ENCODE results near the gene HIVEP3. TPM values are rescaled to one million over a fixed set of nuclear protein-coding genes. Genes with fewer than 3 reads are reported as not detected.

Gene HIVEP3
- total RNA-seq, 2 experiments from 2014 or later = 18.6 to 20.4 TPM

GRCh38 chr1:41868241-41868998, 50.3 kb downstream of the HIVEP3 start:
- no peak overlapping the region for H3K27ac Mint-ChIP-seq
- peaks cover 32% of the 10 kb centered on the region for H3K4me1 Mint-ChIP-seq (ENCODE audit: low read depth)
- DNase-seq (peak; percentile 58), ATAC-seq (peak; percentile 77)
- no peaks in the 10 kb centered on the region for H3K27me3 Mint-ChIP-seq
- no peak overlapping the region for H3K4me3 Mint-ChIP-seq
- POLR2A ChIA-PET = interaction anchor here (0.6 kb wide), 1 partner anchor 8 kb away, joined by 3 read pairs; no protein-coding TSS in a partner anchor
- TF ChIP-seq CTCF (IDR thresholded peaks at IDR 0.05) = peak; percentile 52
- CTCF ChIA-PET = interaction anchor here (0.6 to 1.2 kb wide), 3 partner anchors 57 to 359 kb away, joined by 3 to 7 read pairs (median 3); no protein-coding TSS in a partner anchor
- H3K9me3 Mint-ChIP-seq = no peaks in the 10 kb centered on the region
- no peaks in the 10 kb centered on the region for H3K36me3 Mint-ChIP-seq (ENCODE audit: low read depth)
- intact Hi-C loops (cut with micrococcal nuclease) = loop anchor here (10.0 kb wide), 2 partner anchors 204 to 294 kb away; no protein-coding TSS in a partner anchor

- Mint-ChIP-seq H3K36me3 (ENCODE audit: low read depth) (no peaks in the 10 kb centered on the region), H3K4me3 (no peak overlapping the region), H3K4me1 (ENCODE audit: low read depth) (peaks cover 54% of the 10 kb centered on the region), H3K27me3 (no peaks in the 10 kb centered on the region), H3K27ac (no peak overlapping the region), H3K9me3 (no peaks in the 10 kb centered on the region)
- DNase-seq (no peak), ATAC-seq (no peak)
- ChIA-PET POLR2A (interaction anchor here (1.0 kb wide), 1 partner anchor 10 kb away, joined by 3 read pairs; no protein-coding TSS in a partner anchor), CTCF (interaction anchor here (0.6 to 2.3 kb wide), 6 partner anchors 22 to 178 kb away, joined by 3 to 7 read pairs (median 4); partner anchors contain the start of gene HIVEP3)
- intact Hi-C loops (cut with micrococcal nuclease) = loop anchor here (10.0 kb wide), 2 partner anchors 201 to 291 kb away; no protein-coding TSS in a partner anchor
- no peak for TF ChIP-seq CTCF (IDR thresholded peaks at IDR 0.05)
Measured at GRCh38 chr1:41866285-41866684, 52.4 kb downstream of the HIVEP3 start.

- Mint-ChIP-seq H3K9me3 (no peaks in the 10 kb centered on the region), H3K27ac (no peak overlapping the region), H3K4me1 (ENCODE audit: low read depth) (peaks cover 57% of the 10 kb centered on the region), H3K4me3 (no peak overlapping the region), H3K27me3 (no peaks in the 10 kb centered on the region), H3K36me3 (ENCODE audit: low read depth) (no peaks in the 10 kb centered on the region)
- DNase-seq (no peak), ATAC-seq (no peak)
- ChIA-PET POLR2A (interaction anchor here (0.9 kb wide), 1 partner anchor 283 kb away, joined by 3 read pairs; no protein-coding TSS in a partner anchor), CTCF (interaction anchor here (1.3 to 2.3 kb wide), 2 partner anchors 53 to 309 kb away, joined by 3 to 7 read pairs; no protein-coding TSS in a partner anchor)
- intact Hi-C loops (cut with micrococcal nuclease) = loop anchor here (5.0 to 10.0 kb wide), 3 partner anchors 52 to 290 kb away; no protein-coding TSS in a partner anchor
- TF ChIP-seq CTCF (IDR thresholded peaks at IDR 0.05) = no peak
Measured at GRCh38 chr1:41864471-41865040, 54.2 kb downstream of the HIVEP3 start.

GRCh38 chr1:41863718-41864117, 55.0 kb downstream of the HIVEP3 start:
- ChIA-PET CTCF (interaction anchor here (1.1 kb wide), 1 partner anchor 87 kb away, joined by 3 read pairs; no protein-coding TSS in a partner anchor), POLR2A (interaction anchor here (1.0 to 2.0 kb wide), 3 partner anchors 14 to 114 kb away, joined by 3 to 4 read pairs (median 4); no protein-coding TSS in a partner anchor)
- H3K4me1 Mint-ChIP-seq (ENCODE audit: low read depth) = peaks cover 53% of the 10 kb centered on the region
- no peak overlapping the region for H3K27ac Mint-ChIP-seq
- intact Hi-C loops (cut with micrococcal nuclease) = loop anchor here (2.0 to 10.0 kb wide), 4 partner anchors 51 to 289 kb away; no protein-coding TSS in a partner anchor
- no peak overlapping the region for H3K4me3 Mint-ChIP-seq
- ATAC-seq = no peak
- no peaks in the 10 kb centered on the region for H3K36me3 Mint-ChIP-seq (ENCODE audit: low read depth)
- H3K9me3 Mint-ChIP-seq = no peaks in the 10 kb centered on the region
- TF ChIP-seq CTCF (IDR thresholded peaks at IDR 0.05) = no peak
- H3K27me3 Mint-ChIP-seq = no peaks in the 10 kb centered on the region
- no peak for DNase-seq
